AG04450 (cell line): ENCODE data around the gene CTR9. TPM values are rescaled to one million over a fixed set of nuclear protein-coding genes. Genes with fewer than 3 reads are reported as not detected.

Source experiments
- CTCF ChIA-PET: fragments of 300-600, 350-600 bp; formaldehyde crosslinking; extraction: SDS; loops from one replicate; lab custom pipeline; 2022; ENCODE audit warnings: antibody characterized with exemption, inconsistent platforms; lab: Charles Lee
- POLR2A ChIA-PET: fragments of 350-600 bp; formaldehyde crosslinking; extraction: SDS; loops from one replicate; lab custom pipeline; 2021; ENCODE audit warnings: antibody characterized with exemption, inconsistent platforms; lab: Yijun Ruan, JAX
- DNase-seq: peaks from one replicate; pipeline ENCODE4 v3.0.0-alpha.2; 2011; ENCODE audit warnings: low read depth, low spot score
- H3K27ac ChIP-seq: one replicate; pipeline ENCODE4 v1.5.1; 2012; ENCODE audit warnings: low read depth, low read length, control low read depth
- H3K27me3 ChIP-seq: one replicate; pipeline ENCODE4 v1.6.0; 2012; ENCODE audit warnings: low read length; ENCODE audit not compliant: control insufficient read depth, insufficient read depth
- H3K4me3 ChIP-seq: 2 replicates; pipeline ENCODE4 v1.5.1; 2011; ENCODE audit warnings: mild to moderate bottlenecking, low read depth, low read length, control low read depth
- H3K9me3 ChIP-seq: 2 replicates; pipeline ENCODE4 v1.5.1; 2012; ENCODE audit warnings: low read length; ENCODE audit not compliant: control insufficient read depth, insufficient read depth
- polyA plus RNA-seq: library from polyadenylated mRNA; depleted of rRNA; stranded (reverse); fragments of >200 nt; gene quantifications from 2 replicates; pipeline ENCODE4 v1.2.3, GENCODE V29; 2011
- TF ChIP-seq, protein P1 (sequence below): IDR thresholded peaks from 2 replicates; pipeline ENCODE4 v1.5.1; 2011; ENCODE audit warnings: low read depth, low read length, control low read depth, inconsistent platforms

Gene CTR9
- polyA plus RNA-seq, 1 experiment: 22.6 TPM

DNA sequence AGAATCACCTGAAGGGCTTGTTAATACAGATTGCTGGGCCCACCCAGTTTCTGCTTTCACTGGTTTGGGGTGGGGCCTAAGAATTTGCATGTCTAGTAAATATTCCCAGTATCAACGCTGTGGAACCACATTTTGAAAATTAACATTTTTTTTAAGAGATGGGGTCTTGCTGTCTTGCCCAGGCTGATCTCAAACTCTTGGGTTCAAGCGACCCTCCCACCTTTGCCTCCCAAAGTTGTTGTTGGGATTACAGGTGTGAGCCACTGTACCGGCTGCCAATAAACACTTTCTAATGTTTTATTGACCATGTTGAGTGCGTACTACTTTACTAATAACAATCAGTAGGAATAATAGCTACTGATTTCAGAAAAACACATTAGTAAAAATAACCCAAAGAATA, 55.2 kb downstream of the CTR9 start:
- POLR2A ChIA-PET: interaction anchor here (2.1 kb wide), 1 partner anchor 10 kb away, joined by 8 read pairs; no protein-coding TSS in a partner anchor

DNA sequence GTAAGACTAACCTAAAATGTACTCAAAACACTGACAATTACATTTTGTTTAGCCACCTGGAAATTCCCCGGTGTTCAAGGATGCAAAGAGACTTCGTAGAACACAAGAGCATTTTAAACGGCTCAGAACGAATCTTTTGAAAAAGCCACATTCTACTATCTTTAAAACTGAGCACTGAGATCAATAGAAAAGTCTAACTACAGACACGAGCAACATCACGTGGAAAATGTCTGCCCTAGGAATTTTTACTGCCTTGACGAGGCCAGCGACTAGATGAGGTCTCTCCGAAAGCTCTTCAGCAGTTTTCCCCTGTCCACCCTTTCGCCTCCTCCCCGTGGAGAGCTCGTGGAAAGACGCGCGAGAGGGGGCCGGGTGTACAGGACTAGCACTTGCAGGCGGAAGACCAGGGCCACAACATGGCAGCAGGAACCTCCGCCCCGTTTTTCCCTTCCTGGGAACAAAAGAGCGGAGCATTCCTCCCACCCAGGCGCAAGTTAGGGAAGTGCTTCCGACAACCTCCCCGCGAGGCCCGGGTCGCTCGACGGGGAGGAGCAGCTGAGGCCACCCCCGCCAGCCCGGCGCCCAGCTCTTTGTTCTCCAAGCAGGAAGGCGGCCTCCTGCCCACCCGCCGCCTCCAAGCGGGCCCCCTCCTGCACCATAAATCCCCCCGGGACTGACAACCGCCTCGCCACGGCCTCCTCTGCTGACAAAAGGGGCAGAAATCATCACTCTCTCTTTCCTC, 56.6 kb downstream of the CTR9 start:
- Histone ChIP-seq H3K4me3 (peak overlapping the region; percentile 93), H3K27ac (peak overlapping the region; percentile 98), H3K9me3 (no peaks in the 10 kb centered on the region; the same call in 1 of the 2 replicates), H3K27me3 (no peaks in the 10 kb centered on the region)
- TF ChIP-seq, protein P1, sequence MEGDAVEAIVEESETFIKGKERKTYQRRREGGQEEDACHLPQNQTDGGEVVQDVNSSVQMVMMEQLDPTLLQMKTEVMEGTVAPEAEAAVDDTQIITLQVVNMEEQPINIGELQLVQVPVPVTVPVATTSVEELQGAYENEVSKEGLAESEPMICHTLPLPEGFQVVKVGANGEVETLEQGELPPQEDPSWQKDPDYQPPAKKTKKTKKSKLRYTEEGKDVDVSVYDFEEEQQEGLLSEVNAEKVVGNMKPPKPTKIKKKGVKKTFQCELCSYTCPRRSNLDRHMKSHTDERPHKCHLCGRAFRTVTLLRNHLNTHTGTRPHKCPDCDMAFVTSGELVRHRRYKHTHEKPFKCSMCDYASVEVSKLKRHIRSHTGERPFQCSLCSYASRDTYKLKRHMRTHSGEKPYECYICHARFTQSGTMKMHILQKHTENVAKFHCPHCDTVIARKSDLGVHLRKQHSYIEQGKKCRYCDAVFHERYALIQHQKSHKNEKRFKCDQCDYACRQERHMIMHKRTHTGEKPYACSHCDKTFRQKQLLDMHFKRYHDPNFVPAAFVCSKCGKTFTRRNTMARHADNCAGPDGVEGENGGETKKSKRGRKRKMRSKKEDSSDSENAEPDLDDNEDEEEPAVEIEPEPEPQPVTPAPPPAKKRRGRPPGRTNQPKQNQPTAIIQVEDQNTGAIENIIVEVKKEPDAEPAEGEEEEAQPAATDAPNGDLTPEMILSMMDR: no peak
- CTCF ChIA-PET: no interaction called here
- DNase-seq: no peak
- POLR2A ChIA-PET: interaction anchor here (0.6 to 3.5 kb wide), 14 partner anchors 9 to 126 kb away, joined by 3 to 146 read pairs (median 4); partner anchors contain the start of genes CTR9 and ZBED5

More for the DNA sequence above, 55.2 kb downstream of the CTR9 start:
- Histone ChIP-seq H3K9me3 (no peaks in the 10 kb centered on the region; the same call in 1 of the 2 replicates), H3K27ac (no peak overlapping the region), H3K27me3 (no peaks in the 10 kb centered on the region), H3K4me3 (peak overlapping the region; percentile 93)
- TF ChIP-seq, protein P1: no peak
- CTCF ChIA-PET: interaction anchor here (0.7 to 1.0 kb wide), 4 partner anchors 14 to 221 kb away, joined by 3 to 5 read pairs (median 3); partner anchors contain the start of gene ZBED5
- DNase-seq: no peak

DNA sequence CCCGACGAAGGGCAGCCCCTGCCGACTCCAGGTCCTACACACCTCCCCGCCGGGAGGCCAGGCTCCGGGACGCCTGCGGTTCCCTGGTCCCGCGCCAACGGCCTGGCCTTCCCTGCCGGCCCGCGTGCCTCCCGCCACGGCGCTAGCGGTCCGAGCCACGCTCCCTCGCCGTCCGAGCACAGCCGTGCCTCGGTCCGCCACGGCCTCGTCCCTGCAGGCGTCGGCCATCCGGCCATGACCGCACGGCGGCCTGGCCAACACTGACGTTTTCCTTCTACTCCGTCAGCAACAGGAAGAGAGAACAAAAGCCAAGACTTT, 57.1 kb downstream of the CTR9 start:
- CTCF ChIA-PET: interaction anchor here (1.9 to 2.4 kb wide), 4 partner anchors 10 to 126 kb away, joined by 7 to 12 read pairs (median 10); no protein-coding TSS in a partner anchor

DNA sequence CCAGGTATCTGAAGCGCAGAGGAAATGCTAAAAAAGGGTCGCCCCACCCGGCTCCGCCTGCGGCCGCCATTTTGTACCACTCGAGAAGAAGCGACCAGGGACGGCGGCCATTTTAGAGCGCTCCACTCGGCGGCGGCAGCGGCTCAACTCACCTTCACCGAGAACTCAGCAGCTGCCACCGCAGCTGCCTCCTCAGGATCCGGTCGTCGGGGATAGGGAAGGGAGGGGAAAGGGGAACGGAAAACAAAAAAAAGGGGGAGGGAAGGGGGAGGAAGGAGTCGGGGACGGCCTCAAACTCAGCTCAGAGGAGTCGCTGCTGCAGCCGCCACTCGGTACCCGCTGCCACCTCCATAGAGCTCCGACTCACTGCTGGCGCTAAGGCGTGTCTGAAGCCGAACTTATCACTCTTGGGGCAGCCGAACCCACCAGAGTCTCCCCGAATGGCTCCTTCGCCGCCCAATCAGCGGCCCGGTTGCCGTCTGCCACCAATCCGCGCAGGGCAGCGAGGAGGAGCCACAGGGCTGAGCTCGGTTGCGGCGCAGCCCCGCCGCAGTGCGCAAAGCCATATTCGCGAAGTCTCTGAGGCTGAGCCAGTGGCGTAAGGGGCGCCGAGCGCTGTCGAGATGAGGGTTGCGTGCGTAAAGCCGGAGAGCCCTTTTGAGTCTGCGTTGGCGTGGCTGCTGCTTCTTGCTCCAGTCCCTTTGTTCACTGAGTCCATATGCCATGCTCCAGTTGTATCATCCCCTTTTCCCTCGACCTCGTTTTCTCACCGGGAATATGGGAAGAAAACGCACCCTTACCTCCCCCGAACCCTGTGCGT, 57.7 kb downstream of the CTR9 start, which contains the start of gene EIF4G2:
Gene EIF4G2 (minus strand): TSS at position 374 of the 820 bp plus-strand sequence.
- DNase-seq: peak; percentile 98
- Histone ChIP-seq H3K9me3 (no peaks in the 10 kb centered on the region; the same call in 1 of the 2 replicates), H3K27me3 (no peaks in the 10 kb centered on the region), H3K4me3 (peak within 1 kb of the TSS; percentile 93), H3K27ac (peak within 1 kb of the TSS; percentile 98)
- ChIA-PET POLR2A (interaction anchor here (0.5 to 3.5 kb wide), 54 partner anchors 8 to 1196 kb away, joined by 3 to 146 read pairs (median 5); partner anchors contain the start of genes CTR9, IRAG1 and ZBED5), CTCF (interaction anchor here (0.6 to 2.4 kb wide), 10 partner anchors 10 to 219 kb away, joined by 3 to 12 read pairs (median 6); no protein-coding TSS in a partner anchor)
- TF ChIP-seq, protein P1: no peak

More for the DNA sequence above, 57.1 kb downstream of the CTR9 start:
- no peaks in the 10 kb centered on the region; the same call in 1 of the 2 replicates for H3K9me3 ChIP-seq
- H3K27me3 ChIP-seq: no peaks in the 10 kb centered on the region
- POLR2A ChIA-PET: interaction anchor here (0.6 to 3.5 kb wide), 39 partner anchors 8 to 969 kb away, joined by 3 to 146 read pairs (median 7); partner anchors contain the start of genes CTR9 and ZBED5
- peak overlapping the region; percentile 93 for H3K4me3 ChIP-seq
- peak overlapping the region; percentile 98 for H3K27ac ChIP-seq
- TF ChIP-seq, protein P1: no peak
- DNase-seq: no peak
